Measurements from ENCODE around the gene SUCNR1. TPM values are rescaled to one million over a fixed set of nuclear protein-coding genes. Genes with fewer than 3 reads are reported as not detected.
A peak's percentile ranks its signal among the peaks of the same experiment; 100 is the strongest.

Gene SUCNR1
- total RNA-seq, 1 experiment from 2014 or later: not detected

DNA sequence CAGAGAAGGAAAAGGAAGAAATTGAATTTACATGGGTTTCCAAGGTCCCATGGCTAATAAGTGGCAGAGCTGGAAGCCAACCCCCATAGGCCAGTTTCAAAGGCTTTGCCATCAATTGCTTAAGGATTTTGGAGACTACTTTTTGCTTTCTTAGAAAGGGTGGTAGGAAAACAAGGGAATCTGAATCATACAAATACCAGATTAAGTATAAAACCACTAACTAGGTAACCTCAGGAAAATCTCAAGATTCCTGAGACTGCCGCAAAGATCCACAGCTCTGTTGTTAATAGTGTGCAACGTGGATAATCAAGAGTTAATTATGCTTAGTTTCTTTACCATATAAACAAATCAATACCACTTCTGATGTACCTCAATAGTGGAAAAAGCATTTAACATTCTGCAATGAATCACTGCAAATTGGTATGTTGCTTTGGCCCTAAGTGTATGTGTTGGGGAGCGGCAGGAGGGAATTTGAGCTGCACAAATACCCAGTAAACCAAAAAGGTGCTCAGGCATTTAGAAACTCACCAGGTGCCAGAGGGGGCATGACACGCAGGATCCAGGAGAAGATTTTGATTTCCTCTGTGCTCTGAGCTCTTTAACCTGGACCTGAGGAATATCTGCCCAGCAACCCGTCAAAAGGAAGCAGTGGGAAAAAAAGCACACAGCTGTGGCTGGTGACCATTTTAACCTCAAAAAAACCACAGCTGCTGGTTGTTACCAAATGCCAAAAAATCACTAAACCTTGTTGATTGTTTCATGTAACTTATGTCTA lies 37.5 kb upstream of the SUCNR1 start:
- Histone ChIP-seq H2BK15ac (ENCODE audit: low read depth, low read length) (no peak overlapping the region), H4K5ac (ENCODE audit: insufficient read length, low read depth, low read length) (no peak overlapping the region), H4K20me1 (ENCODE audit: control insufficient read depth, insufficient read depth, insufficient read length) (no peaks in the 10 kb centered on the region), H3K27ac (ENCODE audit: insufficient read length, low read depth, low read length) (no peak overlapping the region), H3K79me1 (ENCODE audit: insufficient read depth, low read depth, low read length, poor library complexity, severe bottlenecking) (no peaks in the 10 kb centered on the region), H2BK120ac (ENCODE audit: low read depth, low read length, poor library complexity, severe bottlenecking) (no peak overlapping the region), H3K56ac (ENCODE audit: insufficient read length, low read depth, low read length) (no peak overlapping the region), H3K9me3 (ENCODE audit: control insufficient read depth, low read depth, low read length) (no peaks in the 10 kb centered on the region), H3K79me2 (ENCODE audit: insufficient read depth, low read length) (no peaks in the 10 kb centered on the region), H4K8ac (replicated peaks; ENCODE audit: insufficient read length, low read depth, low read length) (no peak overlapping the region), H3K23me2 (ENCODE audit: insufficient read length, low read depth, low read length, poor library complexity, severe bottlenecking) (no peaks in the 10 kb centered on the region), H3K27me3 (ENCODE audit: insufficient read depth, low read length) (no peaks in the 10 kb centered on the region), H4K91ac (ENCODE audit: insufficient read length, low read depth, low read length) (no peak overlapping the region), H3K4ac (ENCODE audit: low read depth, low read length) (no peak overlapping the region), H2BK5ac (ENCODE audit: insufficient read length, low read length) (no peak overlapping the region), H3K4me2 (ENCODE audit: insufficient read depth, insufficient read length, low read length) (no peak overlapping the region), H2BK20ac (ENCODE audit: low read depth, low read length, poor library complexity, severe bottlenecking) (no peak overlapping the region), H3K23ac (ENCODE audit: insufficient read length, low read depth, low read length) (no peak overlapping the region), H3K9ac (ENCODE audit: extremely low read depth, insufficient read length, low read length) (no peak overlapping the region), H2AFZ (ENCODE audit: low read length) (peak overlapping the region; percentile 65), H2BK12ac (ENCODE audit: insufficient read length, low read depth, low read length) (no peak overlapping the region), H3K14ac (ENCODE audit: insufficient read depth, low read length) (no peak overlapping the region), H3K4me1 (ENCODE audit: insufficient read depth, low read length) (peaks cover 2% of the 10 kb centered on the region), H2AK5ac (ENCODE audit: insufficient read length, low read length) (no peak overlapping the region), H3T11ph (ENCODE audit: low read length) (no peak overlapping the region), H3K18ac (ENCODE audit: insufficient read length, low read depth, low read length) (no peak overlapping the region)
- no peaks in the 10 kb centered on the region for H3K9me3 Mint-ChIP-seq
- no peaks in the 10 kb centered on the region for H3K27me3 Mint-ChIP-seq (ENCODE audit: low read depth)
- DNase-seq: no peak
- no peak overlapping the region for H3K27ac Mint-ChIP-seq
- peaks cover 11 to 13% of the 10 kb centered on the region in 2 experiments for H3K4me1 Mint-ChIP-seq
- no CpG with 5 or more reads among the region's 5 CpGs for WGBS (ENCODE audit: extremely low coverage, insufficient read length, low lambda C conversion rate)
- no peak overlapping the region for H3K4me3 Mint-ChIP-seq
- H3K36me3 Mint-ChIP-seq (ENCODE audit: insufficient read depth in 1 of 3, low read depth in 3 of 3): no peaks in the 10 kb centered on the region
- TF ChIP-seq CTCF (conservative IDR thresholded peaks at IDR 0.05): no peak

Data from H9 (cell line).